Stomach smooth muscle (tissue), 2 donors: Measurements from ENCODE around the gene ACTL10.
"Not testable (repeated sequence)": the region's sequence is repeated elsewhere in the genome, so short reads cannot be mapped to it uniquely, and the experiment has no call there.

Experiments
- H3K27ac ChIP-seq: one replicate; pipeline ENCODE4 v1.7.0; 2013; ENCODE audit warnings: mild to moderate bottlenecking, low read length, inconsistent platforms
- H3K27me3 ChIP-seq, 2 donors: one replicate each; pipeline ENCODE4 v1.7.0; 2013; ENCODE audit warnings: low read length in 2 of 2; ENCODE audit not compliant: insufficient read depth in 2 of 2, control insufficient read depth in 1 of 2
- H3K36me3 ChIP-seq, 2 donors: one replicate each; pipeline ENCODE4 v1.7.0; 2013; ENCODE audit warnings: low read length in 2 of 2; ENCODE audit not compliant: control insufficient read depth in 2 of 2, insufficient read depth in 2 of 2
- H3K4me1 ChIP-seq: one replicate; pipeline ENCODE4 v1.7.0; 2013; ENCODE audit warnings: low read length; ENCODE audit not compliant: control insufficient read depth, insufficient read depth
- H3K4me3 ChIP-seq, 2 donors: one replicate each; pipeline ENCODE4 v1.7.0; 2013; ENCODE audit warnings: low read length in 2 of 2
- H3K9ac ChIP-seq, 2 donors: one replicate each; pipeline ENCODE4 v1.7.0; 2013; ENCODE audit warnings: low read length in 2 of 2, mild to moderate bottlenecking in 1 of 2
- H3K9me3 ChIP-seq, 2 donors: one replicate each; pipeline ENCODE4 v1.7.0; 2013; ENCODE audit warnings: low read length in 2 of 2; ENCODE audit not compliant: control insufficient read depth in 2 of 2
- donor health status: healthy.
- donor health status: Pancreatic carcinoma.

The ACTL10 gene

GRCh38 chr20:33635341-33635740 lies 31.4 kb upstream of the ACTL10 start:
- Histone ChIP-seq H3K27me3 (no peaks in the 10 kb centered on the region), H3K27ac (no peak overlapping the region), H3K4me3 (no peak overlapping the region), H3K9me3 (no peaks in the 10 kb centered on the region), H3K9ac (no peak overlapping the region), H3K4me1 (no peaks in the 10 kb centered on the region), H3K36me3 (peaks cover 37 to 43% of the 10 kb centered on the region in 2 donors)

GRCh38 chr20:33636776-33637175 lies 30.0 kb upstream of the ACTL10 start:
- H3K9ac ChIP-seq = no peak overlapping the region
- H3K4me3 ChIP-seq = no peak overlapping the region
- no peaks in the 10 kb centered on the region for H3K4me1 ChIP-seq
- peaks cover 32 to 42% of the 10 kb centered on the region in 2 donors for H3K36me3 ChIP-seq
- no peaks in the 10 kb centered on the region for H3K9me3 ChIP-seq
- no peaks in the 10 kb centered on the region for H3K27me3 ChIP-seq
- H3K27ac ChIP-seq = no peak overlapping the region

- Histone ChIP-seq H3K9me3 (no peaks in the 10 kb centered on the region), H3K36me3 (peaks cover 49 to 60% of the 10 kb centered on the region in 2 donors), H3K9ac (no peak overlapping the region), H3K27ac (no peak overlapping the region), H3K4me1 (peaks cover 3% of the 10 kb centered on the region), H3K27me3 (no peaks in the 10 kb centered on the region), H3K4me3 (no peak overlapping the region)
Measured at GRCh38 chr20:33640287-33640686, 26.5 kb upstream of the ACTL10 start.

- no peak overlapping the region for H3K4me3 ChIP-seq
- H3K9ac ChIP-seq = no peak overlapping the region
- peaks cover 24% of the 10 kb centered on the region for H3K4me1 ChIP-seq
- no peak overlapping the region for H3K27ac ChIP-seq
- peaks cover 41 to 48% of the 10 kb centered on the region in 2 donors for H3K36me3 ChIP-seq
- no peaks in the 10 kb centered on the region for H3K27me3 ChIP-seq
- no peaks in the 10 kb centered on the region for H3K9me3 ChIP-seq
Measured at GRCh38 chr20:33644313-33645071, 22.3 kb upstream of the ACTL10 start.

GRCh38 chr20:33645072-33645358 lies 21.7 kb upstream of the ACTL10 start:
- Histone ChIP-seq H3K9ac (no peak overlapping the region), H3K4me3 (no peak overlapping the region), H3K27me3 (no peaks in the 10 kb centered on the region), H3K9me3 (no peaks in the 10 kb centered on the region), H3K36me3 (peaks cover 38 to 45% of the 10 kb centered on the region in 2 donors), H3K27ac (no peak overlapping the region), H3K4me1 (peaks cover 25% of the 10 kb centered on the region)

- Histone ChIP-seq H3K27me3 (no peaks in the 10 kb centered on the region), H3K9me3 (no peaks in the 10 kb centered on the region), H3K4me3 (no peak overlapping the region), H3K4me1 (peaks cover 25% of the 10 kb centered on the region), H3K9ac (no peak overlapping the region), H3K36me3 (peaks cover 34 to 42% of the 10 kb centered on the region in 2 donors), H3K27ac (no peak overlapping the region)
Measured at GRCh38 chr20:33645396-33645795, 21.3 kb upstream of the ACTL10 start.

GRCh38 chr20:33646191-33646590 lies 20.6 kb upstream of the ACTL10 start:
- no peaks in the 10 kb centered on the region for H3K27me3 ChIP-seq
- peaks cover 25% of the 10 kb centered on the region for H3K4me1 ChIP-seq
- H3K9me3 ChIP-seq = no peaks in the 10 kb centered on the region
- peaks cover 30 to 40% of the 10 kb centered on the region in 2 donors for H3K36me3 ChIP-seq
- H3K27ac ChIP-seq = no peak overlapping the region
- no peak overlapping the region for H3K4me3 ChIP-seq
- H3K9ac ChIP-seq = no peak overlapping the region

GRCh38 chr20:33646959-33647602 lies 19.7 kb upstream of the ACTL10 start:
- H3K27ac ChIP-seq, H3K27me3 ChIP-seq, H3K9me3 ChIP-seq, H3K9ac ChIP-seq, H3K4me3 ChIP-seq: not testable (repeated sequence)
- H3K36me3 ChIP-seq = peaks cover 26 to 34% of the 10 kb centered on the region in 2 donors
- peaks cover 25% of the 10 kb centered on the region for H3K4me1 ChIP-seq

- H3K4me3 ChIP-seq = peak overlapping the region in 1 of 2 donors; percentile 47
- H3K27ac ChIP-seq = no peak overlapping the region
- H3K9ac ChIP-seq = no peak overlapping the region
- H3K27me3 ChIP-seq = no peaks in the 10 kb centered on the region
- H3K36me3 ChIP-seq = peaks cover 24 to 26% of the 10 kb centered on the region in 2 donors
- peaks cover 25% of the 10 kb centered on the region for H3K4me1 ChIP-seq
- H3K9me3 ChIP-seq = no peaks in the 10 kb centered on the region
Measured at GRCh38 chr20:33647603-33648395, 18.9 kb upstream of the ACTL10 start.

GRCh38 chr20:33648396-33649004 lies 18.2 kb upstream of the ACTL10 start:
- no peak overlapping the region for H3K9ac ChIP-seq
- no peaks in the 10 kb centered on the region for H3K9me3 ChIP-seq
- peak overlapping the region in 1 of 2 donors; percentile 47 for H3K4me3 ChIP-seq
- H3K4me1 ChIP-seq = peaks cover 31% of the 10 kb centered on the region
- peaks cover 20% of the 10 kb centered on the region in 2 donors for H3K36me3 ChIP-seq
- no peaks in the 10 kb centered on the region for H3K27me3 ChIP-seq
- no peak overlapping the region for H3K27ac ChIP-seq
